GM18861 (cell line): Measurements from ENCODE around the gene ZBED4.
"Not testable (repeated sequence)": the region's sequence is repeated elsewhere in the genome, so short reads cannot be mapped to it uniquely, and the experiment has no call there.

Experiments
- ATAC-seq: cut with Tn5 transposase; IDR thresholded peaks from one replicate; pipeline ENCODE4 v1.9.1; 2021; ENCODE audit not compliant: unreplicated experiment

The ZBED4 gene, protein sequence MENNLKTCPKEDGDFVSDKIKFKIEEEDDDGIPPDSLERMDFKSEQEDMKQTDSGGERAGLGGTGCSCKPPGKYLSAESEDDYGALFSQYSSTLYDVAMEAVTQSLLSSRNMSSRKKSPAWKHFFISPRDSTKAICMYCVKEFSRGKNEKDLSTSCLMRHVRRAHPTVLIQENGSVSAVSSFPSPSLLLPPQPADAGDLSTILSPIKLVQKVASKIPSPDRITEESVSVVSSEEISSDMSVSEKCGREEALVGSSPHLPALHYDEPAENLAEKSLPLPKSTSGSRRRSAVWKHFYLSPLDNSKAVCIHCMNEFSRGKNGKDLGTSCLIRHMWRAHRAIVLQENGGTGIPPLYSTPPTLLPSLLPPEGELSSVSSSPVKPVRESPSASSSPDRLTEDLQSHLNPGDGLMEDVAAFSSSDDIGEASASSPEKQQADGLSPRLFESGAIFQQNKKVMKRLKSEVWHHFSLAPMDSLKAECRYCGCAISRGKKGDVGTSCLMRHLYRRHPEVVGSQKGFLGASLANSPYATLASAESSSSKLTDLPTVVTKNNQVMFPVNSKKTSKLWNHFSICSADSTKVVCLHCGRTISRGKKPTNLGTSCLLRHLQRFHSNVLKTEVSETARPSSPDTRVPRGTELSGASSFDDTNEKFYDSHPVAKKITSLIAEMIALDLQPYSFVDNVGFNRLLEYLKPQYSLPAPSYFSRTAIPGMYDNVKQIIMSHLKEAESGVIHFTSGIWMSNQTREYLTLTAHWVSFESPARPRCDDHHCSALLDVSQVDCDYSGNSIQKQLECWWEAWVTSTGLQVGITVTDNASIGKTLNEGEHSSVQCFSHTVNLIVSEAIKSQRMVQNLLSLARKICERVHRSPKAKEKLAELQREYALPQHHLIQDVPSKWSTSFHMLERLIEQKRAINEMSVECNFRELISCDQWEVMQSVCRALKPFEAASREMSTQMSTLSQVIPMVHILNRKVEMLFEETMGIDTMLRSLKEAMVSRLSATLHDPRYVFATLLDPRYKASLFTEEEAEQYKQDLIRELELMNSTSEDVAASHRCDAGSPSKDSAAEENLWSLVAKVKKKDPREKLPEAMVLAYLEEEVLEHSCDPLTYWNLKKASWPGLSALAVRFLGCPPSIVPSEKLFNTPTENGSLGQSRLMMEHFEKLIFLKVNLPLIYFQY

DNA sequence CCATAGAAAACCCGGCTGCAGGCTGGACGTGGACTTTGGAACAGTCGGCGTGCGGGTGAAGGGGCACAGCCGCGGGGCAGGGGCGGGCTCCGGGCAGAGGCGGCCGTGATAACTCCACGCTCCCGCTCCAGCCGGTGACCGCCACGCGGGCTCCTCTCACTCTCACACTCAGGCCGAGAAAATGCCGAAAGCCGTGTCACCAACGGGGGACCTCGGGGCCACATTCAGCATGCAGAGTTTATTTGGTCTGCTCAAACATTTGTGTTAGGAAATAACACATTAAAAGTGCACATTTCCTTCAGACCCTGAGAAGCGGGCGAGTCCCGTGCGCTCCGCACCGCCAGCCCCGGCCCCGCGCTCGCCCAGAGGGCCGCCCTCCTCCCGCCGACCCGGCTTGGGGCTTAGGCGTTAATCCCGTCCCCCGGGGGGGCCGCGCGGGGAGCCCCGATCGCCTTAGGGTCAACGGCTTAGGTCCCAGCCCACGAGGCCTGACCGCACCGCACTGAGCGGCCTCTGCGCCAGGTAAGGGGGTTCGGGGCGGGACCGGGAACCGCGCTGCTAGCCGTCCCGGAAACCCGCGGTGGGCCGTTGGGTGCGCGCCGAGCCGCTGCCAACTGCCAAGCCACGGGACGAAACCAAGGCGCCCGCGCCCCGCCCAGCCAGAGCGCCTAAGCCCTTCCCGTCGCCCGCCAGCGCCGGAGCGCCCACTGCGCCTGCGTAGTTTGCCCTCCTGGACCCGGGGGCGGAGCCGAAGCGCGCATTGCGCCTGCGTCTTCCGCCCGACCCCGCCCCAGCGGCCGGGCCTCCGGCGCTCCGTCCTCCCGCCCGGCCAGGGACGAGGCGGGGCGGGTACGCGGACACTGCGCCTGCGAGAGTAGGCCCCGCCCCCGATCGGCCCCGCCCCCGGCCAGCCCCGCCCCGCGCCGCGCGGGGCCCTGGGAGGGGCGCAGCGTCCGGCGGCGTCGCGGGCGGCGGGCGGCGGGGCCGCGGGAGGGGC is at the start of gene ZBED4:
Gene ZBED4 (plus strand): TSS at position 947 of the 997 bp plus-strand sequence. CDS start 29,819 bp downstream, outside the sequence.
- ATAC-seq = peak; percentile 55

DNA sequence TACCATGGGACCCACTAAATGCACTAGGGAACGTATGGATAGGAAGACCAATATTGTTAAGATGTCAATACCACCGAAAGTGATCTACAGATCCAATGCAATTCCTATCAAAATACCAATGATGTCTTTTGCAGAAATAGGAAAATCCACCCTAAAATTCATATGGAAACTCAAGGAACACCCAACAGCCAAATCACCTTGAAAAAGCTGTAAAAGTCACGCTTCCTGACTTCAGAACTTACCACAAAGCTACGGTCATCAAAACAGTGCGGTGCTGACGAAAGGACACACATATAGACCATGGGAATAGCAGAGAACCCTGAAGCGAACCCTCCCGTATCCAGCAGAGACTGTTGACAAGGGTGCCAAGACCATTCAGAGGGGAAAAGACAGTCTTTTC is 46.5 kb upstream of the ZBED4 start:
- ATAC-seq = no peak

- ATAC-seq = no peak
Measured at GRCh38 chr22:49807780-49808708, 45.6 kb upstream of the ZBED4 start.

DNA sequence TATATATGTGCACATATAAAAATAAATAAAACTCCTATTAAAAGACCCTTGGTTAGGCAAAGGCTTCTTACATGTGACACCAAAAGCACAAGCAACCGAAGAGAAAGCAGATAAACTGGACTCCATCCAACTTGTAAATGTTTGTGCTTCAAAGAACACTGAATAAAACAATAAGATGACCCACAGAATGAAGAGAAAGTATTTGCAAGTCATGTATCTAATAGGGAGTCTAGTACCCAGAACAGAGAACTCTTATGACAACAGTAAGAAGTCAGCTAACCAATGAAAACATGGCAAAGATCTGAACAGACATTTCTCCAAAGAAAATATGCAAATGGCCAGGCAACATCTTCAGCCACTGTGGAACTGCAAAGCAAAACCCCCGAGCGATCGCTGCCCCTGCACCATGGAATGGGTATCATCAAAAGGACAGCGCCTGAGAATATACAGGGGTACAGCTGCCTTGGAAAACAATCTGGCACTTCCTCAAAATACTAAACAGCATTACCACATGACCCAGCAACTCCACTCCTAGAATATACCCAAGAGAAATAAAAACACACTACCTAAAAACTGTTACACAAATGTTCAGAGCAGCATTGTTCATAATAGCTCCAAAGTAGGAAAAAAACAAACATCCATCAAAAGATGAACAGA is 43.2 kb upstream of the ZBED4 start:
- no peak for ATAC-seq

DNA sequence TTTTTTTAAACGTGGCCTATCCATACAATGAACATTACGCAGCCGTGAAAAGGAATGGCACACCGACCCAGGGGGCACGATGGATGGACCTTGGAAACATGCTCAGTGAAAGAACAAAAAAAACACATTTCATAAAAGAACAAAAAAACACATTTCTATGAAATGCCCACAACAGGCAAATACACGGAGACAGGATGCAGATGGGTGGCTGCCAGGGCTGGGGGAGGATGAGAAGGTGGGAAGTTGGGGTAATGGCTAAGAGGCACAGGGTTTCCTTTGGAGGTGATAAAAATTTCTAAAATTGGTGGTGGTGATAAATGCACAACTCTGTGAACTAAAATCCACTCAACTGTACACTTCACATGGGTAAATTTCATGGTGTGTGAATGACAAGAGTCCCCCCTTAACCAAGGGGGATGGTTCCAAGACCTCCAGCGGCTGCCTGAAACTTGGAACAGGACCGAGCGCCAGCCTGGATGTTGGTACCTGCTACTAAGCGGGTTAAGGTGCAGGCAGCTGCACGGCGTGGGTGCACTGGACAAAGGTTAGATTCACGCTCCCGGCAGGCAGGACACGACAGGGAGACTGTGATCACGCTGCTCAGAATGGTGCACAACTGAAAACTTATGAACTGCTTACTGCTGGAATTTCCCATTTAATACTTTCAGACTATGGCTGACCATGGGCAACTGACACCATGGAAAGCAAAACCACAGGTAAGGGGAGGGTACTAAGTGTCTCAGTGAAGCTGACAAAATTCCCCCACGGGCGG is 42.4 kb upstream of the ZBED4 start:
- ATAC-seq = no peak

DNA sequence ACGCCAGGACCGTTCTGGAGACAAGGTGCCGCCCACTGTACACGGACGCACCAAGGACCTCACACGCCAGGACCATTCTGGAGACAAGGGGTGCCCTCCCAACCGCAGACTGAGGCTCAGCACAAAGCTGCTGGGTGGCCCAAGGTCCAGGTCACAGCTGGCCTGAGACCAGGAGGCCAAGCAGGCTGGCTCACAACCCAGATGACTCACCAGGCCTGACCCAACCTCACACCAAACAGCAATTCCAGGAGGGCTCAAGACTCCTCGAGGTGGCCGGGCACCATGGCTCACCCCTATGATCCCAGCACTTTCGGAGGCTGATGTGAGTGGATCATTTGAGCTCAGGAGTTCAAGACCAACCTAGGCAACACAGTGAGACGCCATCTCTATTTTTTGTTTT is 40.8 kb upstream of the ZBED4 start:
- no peak for ATAC-seq

DNA sequence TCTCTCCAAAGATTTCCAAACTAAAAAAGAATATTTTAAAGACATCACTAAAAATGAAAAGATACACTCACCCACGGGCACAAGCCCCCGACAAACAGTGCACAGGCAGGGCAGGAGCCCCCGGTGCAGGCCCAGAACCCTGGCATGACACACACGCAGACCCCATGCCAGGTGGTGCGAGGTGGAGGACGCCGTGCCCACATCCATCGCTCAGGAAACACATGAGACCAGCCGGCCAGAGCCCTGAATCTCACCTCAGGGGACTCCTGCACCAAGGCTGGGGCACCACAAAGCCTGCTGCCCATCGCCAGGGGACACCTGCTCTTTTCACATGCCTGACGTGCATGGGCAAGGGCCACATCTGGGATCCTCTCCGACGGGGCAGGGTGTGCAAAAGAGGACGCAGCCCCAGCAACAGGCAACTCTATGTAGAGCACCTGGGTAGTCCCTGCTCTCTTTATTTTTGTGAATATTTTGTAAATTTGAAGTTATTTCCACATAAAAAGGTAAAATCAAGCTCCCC is 39.4 kb upstream of the ZBED4 start:
- no peak for ATAC-seq

GRCh38 chr22:49814856-49815255 is 38.8 kb upstream of the ZBED4 start:
- no peak for ATAC-seq

DNA sequence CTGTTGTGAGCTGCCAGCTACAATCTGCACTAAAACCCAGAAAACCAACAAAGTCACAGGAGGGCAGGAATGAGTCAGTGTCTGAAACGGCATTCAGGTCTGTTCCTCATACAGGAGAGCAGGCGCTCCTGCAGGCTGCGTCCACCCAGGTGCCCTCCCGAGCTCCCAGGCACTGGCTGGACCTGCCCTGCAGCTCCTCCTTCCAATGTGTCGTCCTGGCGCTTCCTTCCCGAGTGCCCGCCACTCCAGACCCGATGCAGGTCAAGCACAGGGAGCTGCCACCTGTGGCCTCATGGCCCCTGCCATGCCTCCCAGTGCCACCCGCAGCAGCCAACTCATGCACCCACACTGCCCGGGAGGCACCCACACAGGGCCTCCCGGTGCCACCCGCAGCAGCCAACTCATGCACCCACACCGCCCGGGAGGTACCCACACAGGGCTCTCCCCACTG is 38.0 kb upstream of the ZBED4 start:
- no peak for ATAC-seq

GRCh38 chr22:49817359-49817758 is 36.3 kb upstream of the ZBED4 start:
- no peak for ATAC-seq

DNA sequence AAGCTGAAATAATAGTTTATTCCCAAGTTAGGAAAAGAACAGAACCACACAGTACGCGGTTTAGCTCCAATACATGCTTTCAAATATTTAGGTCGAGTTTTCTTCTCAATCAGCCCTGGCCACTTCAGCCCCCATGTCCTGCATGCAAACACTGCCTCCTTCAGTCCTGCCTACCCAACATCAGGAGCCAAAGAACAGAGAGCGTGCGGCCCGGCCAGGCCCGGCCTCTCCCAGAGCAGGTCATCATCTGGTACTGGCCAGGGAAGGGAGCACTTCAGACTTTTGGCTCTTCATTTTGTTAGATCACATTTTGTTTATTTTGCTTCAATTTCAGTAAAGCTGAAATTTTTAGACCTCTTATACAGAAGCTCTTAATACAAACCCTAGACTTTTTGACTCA is 32.7 kb upstream of the ZBED4 start:
- no peak for ATAC-seq

DNA sequence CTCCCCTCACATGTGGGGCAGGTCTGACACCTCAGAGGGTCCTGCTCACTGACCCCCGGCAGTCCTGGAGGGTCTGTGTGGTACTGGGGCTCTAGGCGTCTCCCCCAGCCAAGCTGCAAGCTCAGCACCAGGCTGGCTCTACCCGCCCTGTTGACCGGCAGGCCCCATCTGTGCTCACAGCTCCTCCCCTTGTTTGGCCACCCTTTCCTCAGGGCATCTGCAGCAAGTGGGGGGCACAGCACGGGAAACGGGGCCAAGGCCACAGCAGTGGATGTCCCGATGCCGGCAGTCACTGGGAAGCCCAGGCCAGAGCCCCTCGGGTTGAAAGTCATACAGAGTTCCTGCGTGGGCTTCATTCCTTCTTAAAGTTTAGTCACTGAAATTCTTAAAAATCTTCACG is 31.9 kb upstream of the ZBED4 start:
- not testable (repeated sequence) for ATAC-seq

DNA sequence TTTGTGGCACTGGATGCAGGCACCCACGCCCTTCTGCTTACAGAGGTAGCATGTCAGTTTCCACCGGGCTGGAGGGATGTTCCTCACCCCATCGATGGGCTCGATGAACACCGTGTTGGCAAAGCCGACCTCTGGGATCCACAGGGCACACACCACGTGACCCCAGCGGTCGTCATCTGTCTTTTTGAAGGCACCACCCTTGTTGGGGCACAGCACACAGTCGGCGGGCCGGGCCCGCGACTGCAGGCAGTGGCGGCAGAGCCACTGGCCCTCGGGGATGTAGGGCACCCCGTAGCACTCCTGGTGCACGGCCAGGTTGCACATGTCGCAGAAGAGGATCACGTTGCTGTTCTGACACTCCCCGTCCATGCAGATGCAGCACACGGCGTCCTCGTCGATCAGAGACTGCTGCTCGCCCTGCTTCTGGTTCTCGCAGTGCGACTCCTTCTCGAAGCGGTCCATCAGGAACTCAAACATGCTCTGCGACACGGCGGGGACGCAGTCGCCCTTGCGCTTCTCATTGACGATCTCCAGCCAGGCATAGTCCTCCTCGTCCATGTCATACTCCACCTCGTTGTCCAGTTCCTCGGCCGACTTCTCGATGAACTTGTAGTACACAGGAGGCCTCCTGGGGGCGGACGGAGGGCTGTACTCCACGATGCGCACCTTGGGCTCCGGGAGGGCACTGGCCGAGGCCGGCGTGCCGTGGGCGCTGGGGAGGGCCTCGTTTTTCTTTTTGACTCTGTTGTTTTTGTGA is 30.2 kb upstream of the ZBED4 start:
- no peak for ATAC-seq

- no peak for ATAC-seq
Measured at GRCh38 chr22:49824185-49824925, 29.3 kb upstream of the ZBED4 start.

DNA sequence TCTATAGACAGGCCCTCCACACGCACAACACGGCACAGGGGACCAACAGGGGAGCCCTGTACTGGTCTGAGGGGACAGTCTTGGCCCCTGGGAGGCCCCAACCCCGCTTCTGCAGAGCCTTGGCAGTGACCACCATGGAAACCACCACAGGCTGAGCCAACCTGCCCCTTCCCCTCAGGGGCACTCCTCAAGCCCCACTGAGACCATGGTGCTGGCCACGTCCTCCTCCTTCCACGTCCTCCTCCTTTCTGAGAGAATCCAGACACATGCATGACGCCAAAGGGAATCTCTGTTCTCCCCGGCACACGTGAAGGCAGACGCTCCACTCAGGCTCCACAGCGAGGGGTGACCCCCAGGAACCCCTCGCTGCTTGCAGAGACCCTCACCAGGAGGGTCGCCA is 28.7 kb upstream of the ZBED4 start:
- ATAC-seq = no peak

- ATAC-seq = no peak
Measured at GRCh38 chr22:49825436-49825835, 28.2 kb upstream of the ZBED4 start.
